Measurements from ENCODE around the gene PECR.

DNA sequence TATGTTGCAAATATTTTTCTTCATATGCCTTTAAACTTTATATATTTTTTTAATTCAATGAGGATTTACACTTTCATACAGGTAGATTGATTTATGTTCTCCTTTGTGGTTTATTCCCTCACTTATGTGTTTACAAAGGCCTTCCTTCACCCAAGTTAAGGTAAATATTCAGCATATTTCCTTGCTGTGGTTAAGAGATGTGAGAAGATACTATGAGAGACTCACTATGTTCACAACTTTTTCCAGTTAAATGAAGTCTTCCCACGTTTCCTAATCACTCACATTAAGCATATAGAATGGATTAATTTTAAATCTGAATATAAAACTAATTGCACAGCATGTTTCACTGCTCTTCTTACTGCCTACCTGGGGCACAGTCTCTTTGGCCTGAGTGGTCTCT, 597 bp downstream of the PECR start:
- TF ChIP-seq, protein P1, sequence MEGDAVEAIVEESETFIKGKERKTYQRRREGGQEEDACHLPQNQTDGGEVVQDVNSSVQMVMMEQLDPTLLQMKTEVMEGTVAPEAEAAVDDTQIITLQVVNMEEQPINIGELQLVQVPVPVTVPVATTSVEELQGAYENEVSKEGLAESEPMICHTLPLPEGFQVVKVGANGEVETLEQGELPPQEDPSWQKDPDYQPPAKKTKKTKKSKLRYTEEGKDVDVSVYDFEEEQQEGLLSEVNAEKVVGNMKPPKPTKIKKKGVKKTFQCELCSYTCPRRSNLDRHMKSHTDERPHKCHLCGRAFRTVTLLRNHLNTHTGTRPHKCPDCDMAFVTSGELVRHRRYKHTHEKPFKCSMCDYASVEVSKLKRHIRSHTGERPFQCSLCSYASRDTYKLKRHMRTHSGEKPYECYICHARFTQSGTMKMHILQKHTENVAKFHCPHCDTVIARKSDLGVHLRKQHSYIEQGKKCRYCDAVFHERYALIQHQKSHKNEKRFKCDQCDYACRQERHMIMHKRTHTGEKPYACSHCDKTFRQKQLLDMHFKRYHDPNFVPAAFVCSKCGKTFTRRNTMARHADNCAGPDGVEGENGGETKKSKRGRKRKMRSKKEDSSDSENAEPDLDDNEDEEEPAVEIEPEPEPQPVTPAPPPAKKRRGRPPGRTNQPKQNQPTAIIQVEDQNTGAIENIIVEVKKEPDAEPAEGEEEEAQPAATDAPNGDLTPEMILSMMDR (IDR thresholded peaks at IDR 0.05): no peak
- TF ChIP-seq EZH2 (IDR thresholded peaks at IDR 0.05; ENCODE audit: borderline replicate concordance, insufficient read depth, low read depth, low read length, poor library complexity, severe bottlenecking): no peak

Measured in B cell (primary cell).